ENCODE results near the gene COMMD4. TPM values are rescaled to one million over a fixed set of nuclear protein-coding genes. Genes with fewer than 3 reads are reported as not detected.

The COMMD4 gene
- total RNA-seq, 3 donors from 2014 or later = 61.6 to 66.6 (median 63.6) TPM

- no peaks in the 10 kb centered on the region for H3K4me1 ChIP-seq
- H3K27ac ChIP-seq = no peak overlapping the region
- no peak overlapping the region for H3K4me3 ChIP-seq
- H3K27me3 ChIP-seq = no peaks in the 10 kb centered on the region
- intact Hi-C loops (cut with DNase I; ENCODE audit: low total_unique reads) = loop anchor here (1.0 kb wide), 1 partner anchor 260 kb away; no protein-coding TSS in a partner anchor
- H3K9me3 ChIP-seq = no peaks in the 10 kb centered on the region
- H3K36me3 ChIP-seq = peaks cover 4% of the 10 kb centered on the region
- TF ChIP-seq CTCF (IDR thresholded peaks at IDR 0.05) (no peak), POLR2AphosphoS5 (IDR thresholded peaks at IDR 0.05) (no peak), POLR2A (IDR thresholded peaks at IDR 0.05) (no peak)
- no peak for DNase-seq (ENCODE audit: low spot score in 2 of 2)
These were observed 20.1 kb downstream of the COMMD4 start for GRCh38 chr15:75356006-75356405.

DNA sequence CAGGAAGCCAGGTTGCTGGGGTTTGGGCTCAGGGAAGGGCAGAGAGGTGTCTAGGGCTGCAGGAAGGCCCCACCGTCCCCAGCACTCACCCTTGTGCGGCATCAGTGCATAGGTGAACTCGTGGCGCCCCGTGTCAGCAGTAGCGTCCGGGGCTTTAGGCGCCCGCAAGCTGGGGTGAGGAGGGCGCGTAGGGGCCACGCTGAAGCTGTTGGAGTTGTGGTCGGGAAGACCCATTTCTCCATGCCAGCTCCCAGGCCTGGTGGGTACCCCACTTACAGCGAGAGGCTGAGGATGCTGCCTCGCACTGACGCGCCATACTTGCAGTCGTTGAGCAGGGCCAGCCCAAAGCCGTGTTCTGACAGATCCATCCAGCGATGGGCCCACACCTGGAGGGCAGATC is 20.7 kb downstream of the COMMD4 start:
- Histone ChIP-seq H3K4me3 (no peak overlapping the region), H3K9me3 (no peaks in the 10 kb centered on the region), H3K27me3 (no peaks in the 10 kb centered on the region), H3K4me1 (no peaks in the 10 kb centered on the region), H3K36me3 (peaks cover 9% of the 10 kb centered on the region), H3K27ac (no peak overlapping the region)
- intact Hi-C loops (cut with DNase I; ENCODE audit: low total_unique reads) = loop anchor here (1.0 kb wide), 1 partner anchor 260 kb away; no protein-coding TSS in a partner anchor
- no peak for DNase-seq (ENCODE audit: low spot score in 2 of 2)
- TF ChIP-seq POLR2AphosphoS5 (IDR thresholded peaks at IDR 0.05) = no peak

DNA sequence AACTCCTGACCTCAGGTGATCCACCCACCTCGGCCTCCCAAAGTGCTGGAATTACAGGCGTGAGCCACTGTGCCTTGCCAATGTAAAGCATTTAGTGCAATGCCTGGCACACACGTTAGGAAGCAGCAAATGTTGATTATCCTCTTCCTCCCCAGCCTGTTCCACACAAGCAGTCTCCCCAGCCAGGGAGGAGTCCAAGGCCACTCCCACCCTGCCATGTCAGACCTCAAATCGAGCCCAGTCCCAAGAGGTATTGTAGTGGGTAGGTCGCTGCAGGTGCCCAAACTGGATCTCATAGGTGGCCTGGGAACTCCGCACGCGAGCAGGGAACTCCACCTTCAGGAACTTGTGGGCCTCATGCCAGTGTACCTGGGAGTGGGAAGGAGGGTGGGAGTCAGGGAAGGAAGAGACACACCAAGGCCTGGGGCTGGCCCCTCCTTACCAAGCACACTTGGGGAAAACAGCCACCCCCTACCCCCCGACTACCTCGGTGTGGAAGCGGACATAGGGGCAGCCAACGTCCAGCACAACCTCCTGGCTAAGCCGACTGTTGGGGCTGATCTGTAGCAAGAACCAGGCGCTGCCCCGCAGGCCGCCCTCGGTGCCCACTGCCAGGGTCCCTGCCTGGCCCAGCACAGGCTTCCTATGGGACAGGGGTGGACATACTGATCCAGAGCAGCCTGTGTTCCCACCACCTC is 22.3 kb downstream of the COMMD4 start:
- no peak overlapping the region for H3K4me3 ChIP-seq
- H3K4me1 ChIP-seq = no peaks in the 10 kb centered on the region
- H3K36me3 ChIP-seq = peaks cover 9% of the 10 kb centered on the region
- no peak for TF ChIP-seq CTCF (IDR thresholded peaks at IDR 0.05)
- no peak for TF ChIP-seq POLR2AphosphoS5 (IDR thresholded peaks at IDR 0.05)
- no peak for TF ChIP-seq POLR2A (IDR thresholded peaks at IDR 0.05)
- H3K27me3 ChIP-seq = no peaks in the 10 kb centered on the region
- DNase-seq (ENCODE audit: low spot score in 2 of 2) = no peak
- intact Hi-C loops (cut with DNase I; ENCODE audit: low total_unique reads) = no loop called here
- H3K9me3 ChIP-seq = no peaks in the 10 kb centered on the region
- no peak overlapping the region for H3K27ac ChIP-seq

GRCh38 chr15:75358771-75359536 is 23.1 kb downstream of the COMMD4 start:
- Histone ChIP-seq H3K27me3 (no peaks in the 10 kb centered on the region), H3K36me3 (peaks cover 9% of the 10 kb centered on the region), H3K27ac (no peak overlapping the region), H3K4me3 (no peak overlapping the region), H3K9me3 (no peaks in the 10 kb centered on the region), H3K4me1 (no peaks in the 10 kb centered on the region)
- no peak for DNase-seq (ENCODE audit: low spot score in 2 of 2)
- intact Hi-C loops (cut with DNase I; ENCODE audit: low total_unique reads) = no loop called here
- TF ChIP-seq CTCF (IDR thresholded peaks at IDR 0.05) (no peak), POLR2A (IDR thresholded peaks at IDR 0.05) (no peak), POLR2AphosphoS5 (IDR thresholded peaks at IDR 0.05) (no peak)

DNA sequence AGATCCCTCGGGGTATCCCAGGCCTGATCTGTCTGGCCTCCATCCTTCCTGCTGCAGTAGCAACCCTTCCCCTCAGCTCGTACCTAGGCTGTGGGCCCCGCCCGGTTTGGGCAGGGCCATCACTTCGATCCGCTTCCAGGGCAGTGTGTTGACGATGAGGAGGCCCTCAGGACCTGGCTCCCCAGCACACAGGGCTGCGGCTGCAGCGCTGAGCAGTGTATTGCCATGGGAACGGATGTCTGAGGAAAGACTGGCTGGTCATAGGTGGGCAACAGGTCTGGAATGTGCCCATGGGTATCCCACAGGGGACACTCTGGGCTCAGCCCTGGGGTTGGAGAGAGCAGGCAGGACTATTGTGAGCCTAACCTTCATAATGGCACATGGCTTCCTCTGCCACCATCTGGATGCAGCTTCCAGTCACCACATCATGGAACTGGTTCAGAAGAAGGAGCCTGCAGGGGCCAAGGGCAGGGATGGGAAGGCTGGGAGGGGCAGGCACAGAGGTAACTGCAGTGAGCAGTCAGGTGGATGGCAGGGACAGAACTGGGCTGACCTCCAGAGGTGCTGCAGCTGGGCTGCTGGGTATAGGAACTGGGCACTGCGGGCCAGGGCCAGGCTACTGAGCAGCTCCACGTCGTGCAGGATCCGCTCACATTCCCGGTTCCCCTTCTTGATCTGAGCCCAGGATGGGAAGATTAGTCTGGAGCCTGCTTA is 23.8 kb downstream of the COMMD4 start:
- Histone ChIP-seq H3K27ac (no peak overlapping the region), H3K36me3 (peaks cover 12% of the 10 kb centered on the region), H3K9me3 (no peaks in the 10 kb centered on the region), H3K4me3 (no peak overlapping the region), H3K4me1 (no peaks in the 10 kb centered on the region), H3K27me3 (no peaks in the 10 kb centered on the region)
- TF ChIP-seq POLR2A (IDR thresholded peaks at IDR 0.05) (no peak), CTCF (IDR thresholded peaks at IDR 0.05) (no peak), POLR2AphosphoS5 (IDR thresholded peaks at IDR 0.05) (no peak)
- intact Hi-C loops (cut with DNase I; ENCODE audit: low total_unique reads) = no loop called here
- DNase-seq (ENCODE audit: low spot score in 2 of 2) = no peak
